ENCODE data around the gene ASCC1. TPM values are rescaled to one million over a fixed set of nuclear protein-coding genes. Genes with fewer than 3 reads are reported as not detected.

Gene ASCC1
- 18.2 and 21.9 TPM in 2 replicates for total RNA-seq

GRCh38 chr10:72215611-72216549 lies at the start of gene ASCC1, which contains the start of gene ANAPC16:
Gene ASCC1 (minus strand): TSS chr10:72216276. CDS start chr10:72213298, 2,978 bp downstream.
Gene ANAPC16 (plus strand): TSS chr10:72216012. CDS start chr10:72223915, 7,903 bp downstream.

GRCh38 chr10:72087969-72088888 lies 127.8 kb downstream of the ASCC1 start, which contains the start of gene SPOCK2:
Gene SPOCK2 (minus strand): TSS chr10:72088551. CDS start chr10:72088328, 223 bp downstream.

Other genes starting within 250 kb of the ASCC1 start
- 0.16 and 2.0 TPM in 2 replicates for gene SPOCK2, start 127.7 kb downstream of the ASCC1 start, total RNA-seq
- 63.9 and 75.3 TPM in 2 replicates for gene ANAPC16, start 264 bp downstream of the ASCC1 start, total RNA-seq
- 708 and 719 TPM in 2 replicates for gene DDIT4, start 57.6 kb upstream of the ASCC1 start, total RNA-seq
- 22.7 and 23.2 TPM in 2 replicates for gene DNAJB12, start 138.6 kb upstream of the ASCC1 start, total RNA-seq